Esophagus muscularis mucosa (tissue), 4 donors: ENCODE results near the gene MSI2.

Experiments
- CTCF ChIP-seq, 3 experiments: fragments of 200-600 bp in 2 of 3; fragments of 450-650 bp in 1 of 3; sonication (generic) in 2 of 3; IDR thresholded peaks; one replicate each; pipeline ENCODE4 v1.5.1; 2017 to 2019; ENCODE audit warnings: antibody characterized with exemption in 3 of 3, mild to moderate bottlenecking in 2 of 3, moderate library complexity in 1 of 3
- EP300 ChIP-seq: sonication (generic); formaldehyde crosslinking; IDR thresholded peaks from one replicate; pipeline ENCODE4 v1.6.1; 2017; ENCODE audit warnings: antibody characterized with exemption
- POLR2A ChIP-seq: fragments of 450-650 bp; IDR thresholded peaks from one replicate; pipeline ENCODE4 v1.6.1; 2017; ENCODE audit warnings: antibody characterized with exemption, moderate library complexity, mild to moderate bottlenecking, low read depth
- POLR2AphosphoS5 ChIP-seq, 2 donors: sonication (generic); formaldehyde crosslinking; IDR thresholded peaks; one replicate each; pipeline ENCODE4 v1.6.1; 2017; ENCODE audit warnings: antibody characterized with exemption in 2 of 2

GRCh38 chr17:57559634-57560318 is 303.5 kb downstream of the MSI2 start:
- TF ChIP-seq CTCF (IDR thresholded peaks at IDR 0.05) (no peak), EP300 (no peak), POLR2A (no peak), POLR2AphosphoS5 (IDR thresholded peaks at IDR 0.05) (no peak)
